ENCODE measurements around the gene RACGAP1.
A peak's percentile ranks its signal among the peaks of the same experiment; 100 is the strongest.

The RACGAP1 gene

DNA sequence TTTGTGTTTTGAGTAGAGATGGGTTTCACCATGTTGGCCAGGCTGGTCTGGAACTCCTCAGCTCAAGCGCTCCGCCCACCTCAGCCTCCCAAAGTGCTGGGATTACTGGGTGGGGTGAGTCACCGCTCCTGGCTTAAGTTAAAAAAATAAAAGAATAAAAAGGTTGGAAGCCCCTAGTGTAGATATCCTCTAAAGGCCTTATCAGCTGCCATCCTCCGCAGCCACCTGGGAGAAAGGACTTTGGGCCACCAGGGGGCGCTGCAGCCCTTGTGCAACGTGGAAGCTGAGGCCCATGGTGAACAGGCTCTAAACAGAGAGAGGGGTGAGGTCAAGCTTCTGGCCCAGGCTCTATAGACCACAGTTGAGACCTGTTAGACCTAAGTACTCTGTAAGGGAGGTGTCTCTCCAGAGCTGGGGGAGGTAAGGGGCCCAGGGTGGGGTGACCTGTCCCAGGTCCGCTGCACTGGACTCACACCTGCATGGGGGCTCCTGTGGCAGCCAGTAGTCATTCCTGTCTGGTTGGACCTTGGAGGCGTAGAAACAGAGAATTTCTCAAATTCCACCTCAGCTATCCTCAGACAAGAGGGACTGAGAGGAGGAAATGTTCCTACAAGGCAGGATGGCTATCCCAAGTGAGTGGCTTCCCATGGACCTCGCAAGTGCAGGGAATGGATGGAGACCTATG lies 14.0 kb upstream of the RACGAP1 start:
- TF ChIP-seq ZFP3 (CRISPR knock-in tag; IDR thresholded peaks at IDR 0.05) (no peak), CSDC2 (CRISPR knock-in tag; IDR thresholded peaks at IDR 0.05) (no peak), ZNF565 (CRISPR knock-in tag; conservative IDR thresholded peaks at IDR 0.05; ENCODE audit: low read depth) (no peak), GLIS3 (CRISPR knock-in tag; IDR thresholded peaks at IDR 0.05) (no peak), ZC3H10 (CRISPR knock-in tag; IDR thresholded peaks at IDR 0.05) (no peak), ZNF8 (CRISPR knock-in tag; IDR thresholded peaks at IDR 0.05) (no peak), SNAI2 (CRISPR knock-in tag; IDR thresholded peaks at IDR 0.05) (no peak), ARNTL (CRISPR knock-in tag; IDR thresholded peaks at IDR 0.05; ENCODE audit: borderline replicate concordance, low read depth) (no peak), TOX (CRISPR knock-in tag; IDR thresholded peaks at IDR 0.05; ENCODE audit: borderline replicate concordance) (no peak)
- TF ChIP-seq, protein P1, sequence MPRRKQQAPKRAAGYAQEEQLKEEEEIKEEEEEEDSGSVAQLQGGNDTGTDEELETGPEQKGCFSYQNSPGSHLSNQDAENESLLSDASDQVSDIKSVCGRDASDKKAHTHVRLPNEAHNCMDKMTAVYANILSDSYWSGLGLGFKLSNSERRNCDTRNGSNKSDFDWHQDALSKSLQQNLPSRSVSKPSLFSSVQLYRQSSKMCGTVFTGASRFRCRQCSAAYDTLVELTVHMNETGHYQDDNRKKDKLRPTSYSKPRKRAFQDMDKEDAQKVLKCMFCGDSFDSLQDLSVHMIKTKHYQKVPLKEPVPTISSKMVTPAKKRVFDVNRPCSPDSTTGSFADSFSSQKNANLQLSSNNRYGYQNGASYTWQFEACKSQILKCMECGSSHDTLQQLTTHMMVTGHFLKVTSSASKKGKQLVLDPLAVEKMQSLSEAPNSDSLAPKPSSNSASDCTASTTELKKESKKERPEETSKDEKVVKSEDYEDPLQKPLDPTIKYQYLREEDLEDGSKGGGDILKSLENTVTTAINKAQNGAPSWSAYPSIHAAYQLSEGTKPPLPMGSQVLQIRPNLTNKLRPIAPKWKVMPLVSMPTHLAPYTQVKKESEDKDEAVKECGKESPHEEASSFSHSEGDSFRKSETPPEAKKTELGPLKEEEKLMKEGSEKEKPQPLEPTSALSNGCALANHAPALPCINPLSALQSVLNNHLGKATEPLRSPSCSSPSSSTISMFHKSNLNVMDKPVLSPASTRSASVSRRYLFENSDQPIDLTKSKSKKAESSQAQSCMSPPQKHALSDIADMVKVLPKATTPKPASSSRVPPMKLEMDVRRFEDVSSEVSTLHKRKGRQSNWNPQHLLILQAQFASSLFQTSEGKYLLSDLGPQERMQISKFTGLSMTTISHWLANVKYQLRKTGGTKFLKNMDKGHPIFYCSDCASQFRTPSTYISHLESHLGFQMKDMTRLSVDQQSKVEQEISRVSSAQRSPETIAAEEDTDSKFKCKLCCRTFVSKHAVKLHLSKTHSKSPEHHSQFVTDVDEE (CRISPR knock-in tag; IDR thresholded peaks at IDR 0.05), result no peak
- TF ChIP-seq, protein P2, sequence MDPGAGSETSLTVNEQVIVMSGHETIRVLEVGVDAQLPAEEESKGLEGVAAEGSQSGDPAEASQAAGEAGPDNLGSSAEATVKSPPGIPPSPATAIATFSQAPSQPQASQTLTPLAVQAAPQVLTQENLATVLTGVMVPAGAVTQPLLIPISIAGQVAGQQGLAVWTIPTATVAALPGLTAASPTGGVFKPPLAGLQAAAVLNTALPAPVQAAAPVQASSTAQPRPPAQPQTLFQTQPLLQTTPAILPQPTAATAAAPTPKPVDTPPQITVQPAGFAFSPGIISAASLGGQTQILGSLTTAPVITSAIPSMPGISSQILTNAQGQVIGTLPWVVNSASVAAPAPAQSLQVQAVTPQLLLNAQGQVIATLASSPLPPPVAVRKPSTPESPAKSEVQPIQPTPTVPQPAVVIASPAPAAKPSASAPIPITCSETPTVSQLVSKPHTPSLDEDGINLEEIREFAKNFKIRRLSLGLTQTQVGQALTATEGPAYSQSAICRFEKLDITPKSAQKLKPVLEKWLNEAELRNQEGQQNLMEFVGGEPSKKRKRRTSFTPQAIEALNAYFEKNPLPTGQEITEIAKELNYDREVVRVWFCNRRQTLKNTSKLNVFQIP (CRISPR knock-in tag; IDR thresholded peaks at IDR 0.05; ENCODE audit: borderline replicate concordance, low read depth), result no peak
- TF ChIP-seq, protein P3, sequence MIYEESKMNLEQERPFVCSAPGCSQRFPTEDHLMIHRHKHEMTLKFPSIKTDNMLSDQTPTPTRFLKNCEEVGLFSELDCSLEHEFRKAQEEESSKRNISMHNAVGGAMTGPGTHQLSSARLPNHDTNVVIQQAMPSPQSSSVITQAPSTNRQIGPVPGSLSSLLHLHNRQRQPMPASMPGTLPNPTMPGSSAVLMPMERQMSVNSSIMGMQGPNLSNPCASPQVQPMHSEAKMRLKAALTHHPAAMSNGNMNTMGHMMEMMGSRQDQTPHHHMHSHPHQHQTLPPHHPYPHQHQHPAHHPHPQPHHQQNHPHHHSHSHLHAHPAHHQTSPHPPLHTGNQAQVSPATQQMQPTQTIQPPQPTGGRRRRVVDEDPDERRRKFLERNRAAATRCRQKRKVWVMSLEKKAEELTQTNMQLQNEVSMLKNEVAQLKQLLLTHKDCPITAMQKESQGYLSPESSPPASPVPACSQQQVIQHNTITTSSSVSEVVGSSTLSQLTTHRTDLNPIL (CRISPR knock-in tag; IDR thresholded peaks at IDR 0.05; ENCODE audit: low read depth), result no peak
- TF ChIP-seq, protein P4, sequence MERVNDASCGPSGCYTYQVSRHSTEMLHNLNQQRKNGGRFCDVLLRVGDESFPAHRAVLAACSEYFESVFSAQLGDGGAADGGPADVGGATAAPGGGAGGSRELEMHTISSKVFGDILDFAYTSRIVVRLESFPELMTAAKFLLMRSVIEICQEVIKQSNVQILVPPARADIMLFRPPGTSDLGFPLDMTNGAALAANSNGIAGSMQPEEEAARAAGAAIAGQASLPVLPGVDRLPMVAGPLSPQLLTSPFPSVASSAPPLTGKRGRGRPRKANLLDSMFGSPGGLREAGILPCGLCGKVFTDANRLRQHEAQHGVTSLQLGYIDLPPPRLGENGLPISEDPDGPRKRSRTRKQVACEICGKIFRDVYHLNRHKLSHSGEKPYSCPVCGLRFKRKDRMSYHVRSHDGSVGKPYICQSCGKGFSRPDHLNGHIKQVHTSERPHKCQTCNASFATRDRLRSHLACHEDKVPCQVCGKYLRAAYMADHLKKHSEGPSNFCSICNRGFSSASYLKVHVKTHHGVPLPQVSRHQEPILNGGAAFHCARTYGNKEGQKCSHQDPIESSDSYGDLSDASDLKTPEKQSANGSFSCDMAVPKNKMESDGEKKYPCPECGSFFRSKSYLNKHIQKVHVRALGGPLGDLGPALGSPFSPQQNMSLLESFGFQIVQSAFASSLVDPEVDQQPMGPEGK (CRISPR knock-in tag; IDR thresholded peaks at IDR 0.05; ENCODE audit: borderline replicate concordance), result no peak
- TF ChIP-seq, protein P5, sequence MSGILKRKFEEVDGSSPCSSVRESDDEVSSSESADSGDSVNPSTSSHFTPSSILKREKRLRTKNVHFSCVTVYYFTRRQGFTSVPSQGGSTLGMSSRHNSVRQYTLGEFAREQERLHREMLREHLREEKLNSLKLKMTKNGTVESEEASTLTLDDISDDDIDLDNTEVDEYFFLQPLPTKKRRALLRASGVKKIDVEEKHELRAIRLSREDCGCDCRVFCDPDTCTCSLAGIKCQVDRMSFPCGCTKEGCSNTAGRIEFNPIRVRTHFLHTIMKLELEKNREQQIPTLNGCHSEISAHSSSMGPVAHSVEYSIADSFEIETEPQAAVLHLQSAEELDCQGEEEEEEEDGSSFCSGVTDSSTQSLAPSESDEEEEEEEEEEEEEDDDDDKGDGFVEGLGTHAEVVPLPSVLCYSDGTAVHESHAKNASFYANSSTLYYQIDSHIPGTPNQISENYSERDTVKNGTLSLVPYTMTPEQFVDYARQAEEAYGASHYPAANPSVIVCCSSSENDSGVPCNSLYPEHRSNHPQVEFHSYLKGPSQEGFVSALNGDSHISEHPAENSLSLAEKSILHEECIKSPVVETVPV (CRISPR knock-in tag; IDR thresholded peaks at IDR 0.05), result no peak
- peak; percentile 98 for ATAC-seq

DNA sequence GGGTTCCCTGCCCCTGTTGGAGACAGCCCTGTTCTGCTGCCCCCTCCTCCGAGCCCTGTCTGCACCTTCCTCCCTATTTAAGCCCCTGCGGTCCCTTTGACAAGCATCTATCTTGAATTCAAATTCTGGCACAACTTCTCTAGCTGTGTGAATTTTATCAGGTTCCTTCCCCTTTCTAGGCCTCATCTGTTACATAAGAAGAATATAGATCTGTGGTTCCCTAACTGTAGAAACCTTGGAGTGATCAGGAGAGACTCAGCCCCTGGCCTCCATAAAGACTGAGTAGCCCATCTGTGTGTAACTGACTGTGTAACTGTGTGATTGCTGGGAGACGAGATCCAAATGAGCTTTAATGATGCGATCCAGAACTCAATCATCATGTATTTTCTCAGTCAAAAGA lies 13.0 kb upstream of the RACGAP1 start:
- TF ChIP-seq ZFP30 (CRISPR knock-in tag; IDR thresholded peaks at IDR 0.05) (no peak), ZNF565 (CRISPR knock-in tag; conservative IDR thresholded peaks at IDR 0.05; ENCODE audit: low read depth) (no peak), TCF4 (CRISPR knock-in tag; IDR thresholded peaks at IDR 0.05; ENCODE audit: borderline replicate concordance) (no peak), OSR1 (CRISPR knock-in tag; IDR thresholded peaks at IDR 0.05) (no peak)
- TF ChIP-seq, protein P2 (CRISPR knock-in tag; IDR thresholded peaks at IDR 0.05; ENCODE audit: borderline replicate concordance, low read depth), result no peak
- ATAC-seq, result no peak
